ENCODE results near the gene MLYCD.
A peak's percentile ranks its signal among the peaks of the same experiment; 100 is the strongest.

Gene MLYCD

DNA sequence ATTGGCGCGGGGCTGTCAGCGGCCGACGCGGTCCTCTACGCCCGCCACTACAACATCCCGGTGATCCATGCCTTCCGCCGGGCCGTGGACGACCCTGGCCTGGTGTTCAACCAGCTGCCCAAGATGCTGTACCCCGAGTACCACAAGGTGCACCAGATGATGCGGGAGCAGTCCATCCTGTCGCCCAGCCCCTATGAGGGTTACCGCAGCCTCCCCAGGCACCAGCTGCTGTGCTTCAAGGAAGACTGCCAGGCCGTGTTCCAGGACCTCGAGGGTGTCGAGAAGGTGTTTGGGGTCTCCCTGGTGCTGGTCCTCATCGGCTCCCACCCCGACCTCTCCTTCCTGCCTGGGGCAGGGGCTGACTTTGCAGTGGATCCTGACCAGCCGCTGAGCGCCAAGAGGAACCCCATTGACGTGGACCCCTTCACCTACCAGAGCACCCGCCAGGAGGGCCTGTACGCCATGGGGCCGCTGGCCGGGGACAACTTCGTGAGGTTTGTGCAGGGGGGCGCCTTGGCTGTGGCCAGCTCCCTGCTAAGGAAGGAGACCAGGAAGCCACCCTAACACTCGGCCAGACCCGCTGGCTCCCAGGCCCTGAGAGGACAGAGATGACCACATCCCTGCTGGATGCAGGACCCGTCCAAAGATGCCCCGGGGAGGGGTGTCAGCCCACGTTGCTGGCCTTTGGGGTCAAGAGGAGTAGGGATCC lies 66.7 kb downstream of the MLYCD start:
- no peak for DNase-seq
- TF ChIP-seq POLR2A (IDR thresholded peaks at IDR 0.05; ENCODE audit: low read length) (no peak), GATA1 (IDR thresholded peaks at IDR 0.05; ENCODE audit: low read depth, low read length) (no peak)

DNA sequence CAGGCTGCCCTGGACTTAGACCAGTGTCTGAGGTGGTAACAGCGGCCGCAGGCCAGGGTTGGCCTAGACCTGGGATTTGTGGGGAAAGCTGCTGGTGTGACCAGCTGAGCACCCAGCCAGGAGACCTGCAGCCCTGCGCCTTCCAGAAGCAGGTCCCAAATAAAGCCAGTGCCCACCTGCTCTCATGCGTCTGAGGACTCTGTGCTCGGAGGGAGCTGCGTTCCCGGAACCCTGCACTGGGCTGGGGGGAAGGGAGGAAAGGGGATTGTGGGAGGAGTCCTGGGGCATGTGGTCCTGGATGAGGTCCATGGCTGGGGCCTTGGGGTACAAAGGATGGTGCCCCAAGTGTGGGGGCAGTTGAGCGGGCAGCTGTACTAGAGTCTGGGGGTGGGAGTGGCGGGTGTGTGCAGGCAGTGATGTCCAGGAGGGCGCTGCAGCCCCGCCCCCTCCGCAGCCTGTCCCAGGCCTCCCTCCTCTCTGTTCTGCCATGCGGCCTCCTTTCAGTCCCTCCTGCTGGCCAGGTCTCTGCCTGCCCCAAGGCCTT lies 67.3 kb downstream of the MLYCD start:
- no peak for TF ChIP-seq GATA1 (IDR thresholded peaks at IDR 0.05; ENCODE audit: low read depth, low read length)
- no peak for TF ChIP-seq POLR2A (IDR thresholded peaks at IDR 0.05; ENCODE audit: low read length)

DNA sequence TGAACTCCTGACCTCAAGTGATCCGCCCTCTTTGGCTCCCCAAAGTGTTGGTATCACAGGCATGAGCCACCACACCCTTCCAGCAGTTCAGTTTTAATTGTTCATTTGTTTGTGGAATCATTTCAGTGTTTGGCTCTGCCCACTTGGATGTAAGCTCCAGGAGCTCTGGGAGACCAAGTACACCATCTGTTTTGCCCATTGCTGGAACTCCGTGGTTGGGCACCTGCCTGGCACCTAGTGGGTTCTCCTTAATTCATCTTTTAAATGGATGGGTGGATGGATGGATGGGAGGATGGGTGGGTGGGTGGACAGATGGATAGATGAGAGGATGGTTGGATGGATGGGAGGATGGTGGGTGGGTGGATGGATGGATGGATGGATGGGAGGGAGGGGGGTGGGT lies 68.2 kb downstream of the MLYCD start:
- no peak for DNase-seq
- TF ChIP-seq POLR2A (IDR thresholded peaks at IDR 0.05; ENCODE audit: low read length) (no peak), GATA1 (IDR thresholded peaks at IDR 0.05; ENCODE audit: low read depth, low read length) (no peak)

More for the DNA sequence above, 67.3 kb downstream of the MLYCD start:
- no peak for DNase-seq

DNA sequence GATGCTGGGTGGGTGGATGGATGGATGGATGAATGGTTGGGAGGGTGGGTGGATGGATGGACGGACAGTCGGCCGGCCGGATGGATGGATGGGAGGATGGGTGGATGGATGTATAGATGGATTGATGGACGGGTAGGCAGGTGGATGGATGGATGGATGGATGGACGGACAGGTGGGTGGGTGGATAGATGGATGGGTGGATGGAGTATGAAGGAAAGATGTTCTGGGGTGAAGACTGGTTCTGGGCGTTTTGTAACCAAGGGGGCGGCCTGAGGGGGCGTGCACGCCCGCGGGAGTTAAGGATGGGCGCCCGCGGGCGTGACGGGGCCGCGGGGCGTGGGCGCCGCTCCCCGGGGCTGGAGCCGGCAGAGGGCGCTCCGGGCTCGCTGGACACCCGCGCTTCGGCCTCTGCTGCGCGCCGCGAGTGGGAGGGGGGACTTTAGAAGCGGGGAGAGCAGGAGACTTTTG lies 69.0 kb downstream of the MLYCD start, which contains the start of gene NECAB2:
Gene NECAB2, plus strand, starts transcription at position 407 of the 468 bp plus-strand sequence. CDS start 405 bp downstream, outside the sequence.
- TF ChIP-seq POLR2A (IDR thresholded peaks at IDR 0.05; ENCODE audit: low read length) (no peak), GATA1 (IDR thresholded peaks at IDR 0.05; ENCODE audit: low read depth, low read length) (no peak)
- peak; percentile 38 to 60 for DNase-seq

DNA sequence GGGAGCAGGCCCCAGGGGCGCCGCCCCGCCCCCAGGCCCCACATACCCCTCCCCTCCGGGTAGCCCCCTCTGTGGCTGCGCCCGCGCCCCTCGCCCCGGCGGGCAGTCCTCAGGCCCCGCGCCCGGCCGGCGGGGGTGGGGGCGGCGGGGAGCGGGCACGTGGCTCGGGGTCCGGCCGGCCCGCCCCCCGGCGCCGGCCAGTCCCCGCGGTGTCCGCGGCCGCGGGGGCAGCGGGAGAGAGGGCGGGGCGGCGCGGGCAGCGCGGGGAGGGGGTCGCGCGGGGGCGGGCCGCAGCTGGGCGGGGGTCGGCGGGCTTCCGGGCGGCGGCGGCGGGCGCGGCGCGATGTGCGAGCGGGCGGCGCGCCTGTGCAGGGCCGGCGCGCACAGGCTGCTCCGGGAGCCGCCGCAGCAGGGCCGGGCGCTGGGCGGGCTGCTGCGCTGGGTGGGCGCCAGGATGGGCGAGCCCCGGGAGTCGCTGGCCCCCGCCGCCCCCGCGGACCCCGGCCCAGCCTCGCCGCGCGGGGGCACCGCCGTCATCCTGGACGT lies 69.5 kb downstream of the MLYCD start:
- no peak for TF ChIP-seq GATA1 (IDR thresholded peaks at IDR 0.05; ENCODE audit: low read depth, low read length)
- no peak for TF ChIP-seq POLR2A (IDR thresholded peaks at IDR 0.05; ENCODE audit: low read length)

DNA sequence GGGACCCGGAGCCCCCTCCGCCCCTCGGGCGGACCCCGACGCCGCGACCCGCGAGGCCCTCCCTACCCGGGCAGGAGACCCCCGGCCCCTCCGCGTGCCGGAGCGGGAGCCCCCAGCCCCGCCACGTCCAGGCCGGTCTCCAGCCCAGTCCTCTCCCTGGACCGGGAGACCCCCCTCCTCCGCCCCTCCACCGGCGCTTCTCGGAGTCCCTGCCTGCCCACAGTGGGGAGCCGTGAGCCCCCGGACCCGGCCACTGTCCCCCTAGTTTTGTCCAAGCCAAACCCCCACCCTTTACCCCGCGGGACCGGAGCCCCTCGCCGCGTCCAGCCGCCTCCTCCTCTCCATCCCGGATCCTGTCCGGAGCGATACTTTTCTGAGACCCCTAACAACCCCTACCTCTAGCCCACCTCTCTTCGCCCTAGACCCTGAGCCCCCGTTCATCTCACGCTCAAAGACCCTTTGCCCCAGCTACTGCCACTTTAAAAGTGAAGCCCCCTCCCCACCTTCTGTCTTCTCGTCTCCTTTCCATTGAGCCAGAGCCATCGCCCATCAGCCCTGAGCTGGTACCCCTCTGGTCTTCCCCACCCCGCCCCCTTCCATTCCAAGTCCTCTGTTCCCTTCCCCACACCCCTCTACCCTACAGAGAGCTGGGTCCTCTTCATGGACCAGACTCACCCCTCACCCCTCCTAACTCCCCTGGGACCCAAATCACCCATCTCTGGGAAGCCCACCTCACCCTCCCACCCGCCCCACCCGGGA lies 70.2 kb downstream of the MLYCD start:
- no peak for DNase-seq
- TF ChIP-seq POLR2A (IDR thresholded peaks at IDR 0.05; ENCODE audit: low read length), result no peak

More for the DNA sequence above, 69.5 kb downstream of the MLYCD start:
- no peak for DNase-seq

GRCh38 chr16:83969771-83970429 lies 71.0 kb downstream of the MLYCD start:
- TF ChIP-seq POLR2A (IDR thresholded peaks at IDR 0.05; ENCODE audit: low read length), result no peak
- no peak for TF ChIP-seq GATA1 (IDR thresholded peaks at IDR 0.05; ENCODE audit: low read depth, low read length)
- no peak for DNase-seq

- no peak for DNase-seq
- no peak for TF ChIP-seq GATA1 (IDR thresholded peaks at IDR 0.05; ENCODE audit: low read depth, low read length)
- no peak for TF ChIP-seq POLR2A (IDR thresholded peaks at IDR 0.05; ENCODE audit: low read length)
Measured at GRCh38 chr16:83970430-83970815, 71.5 kb downstream of the MLYCD start.

DNA sequence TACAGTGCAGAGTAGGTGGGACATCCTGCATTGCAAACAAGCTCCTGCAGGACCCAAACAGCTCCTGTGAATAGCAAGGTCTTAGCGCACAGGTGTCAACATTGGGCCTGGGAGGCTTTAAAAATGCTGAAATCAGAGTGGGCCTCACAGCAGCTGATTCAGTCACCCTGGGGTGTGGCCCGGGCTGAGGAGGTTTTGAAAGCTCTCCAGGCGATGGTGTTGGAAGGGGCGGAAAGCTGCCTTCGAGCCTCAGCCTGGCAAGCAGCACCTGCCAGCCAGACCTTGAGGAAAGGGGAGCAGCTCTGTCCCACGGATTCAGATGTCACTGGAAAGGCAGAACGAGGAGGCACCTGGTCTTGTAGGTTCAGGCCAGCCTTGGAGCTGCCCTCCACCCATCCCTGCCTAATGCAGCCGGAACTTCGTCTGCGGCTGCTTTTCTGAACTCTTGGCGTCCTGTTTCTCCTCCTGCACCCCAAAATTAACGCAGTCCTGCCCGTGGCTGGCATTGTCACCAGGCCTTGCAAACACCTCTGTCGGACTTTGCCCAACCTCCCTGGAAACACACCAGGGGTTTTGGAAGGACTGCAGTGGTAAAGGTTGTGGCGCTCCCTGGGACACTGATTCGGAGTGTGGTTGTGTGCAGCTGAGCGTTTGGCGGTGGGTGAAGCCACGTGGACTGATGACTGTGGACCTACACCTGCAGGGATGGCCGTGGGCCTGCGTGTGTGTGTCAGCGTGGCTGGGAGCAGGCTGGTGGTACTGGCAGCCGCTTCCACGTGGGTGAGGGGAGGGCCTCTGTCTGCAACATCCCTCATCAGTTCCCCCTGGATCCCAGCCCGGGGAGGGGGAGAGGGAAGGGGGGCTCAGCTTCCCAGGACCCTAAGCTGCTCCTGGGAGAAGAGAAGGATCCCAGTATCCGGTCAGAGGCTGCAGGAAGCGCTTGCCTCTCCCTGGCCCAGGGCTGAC lies 72.5 kb downstream of the MLYCD start:
- TF ChIP-seq POLR2A (IDR thresholded peaks at IDR 0.05; ENCODE audit: low read length) (no peak), GATA1 (IDR thresholded peaks at IDR 0.05; ENCODE audit: low read depth, low read length) (no peak)
- DNase-seq, result no peak

DNA sequence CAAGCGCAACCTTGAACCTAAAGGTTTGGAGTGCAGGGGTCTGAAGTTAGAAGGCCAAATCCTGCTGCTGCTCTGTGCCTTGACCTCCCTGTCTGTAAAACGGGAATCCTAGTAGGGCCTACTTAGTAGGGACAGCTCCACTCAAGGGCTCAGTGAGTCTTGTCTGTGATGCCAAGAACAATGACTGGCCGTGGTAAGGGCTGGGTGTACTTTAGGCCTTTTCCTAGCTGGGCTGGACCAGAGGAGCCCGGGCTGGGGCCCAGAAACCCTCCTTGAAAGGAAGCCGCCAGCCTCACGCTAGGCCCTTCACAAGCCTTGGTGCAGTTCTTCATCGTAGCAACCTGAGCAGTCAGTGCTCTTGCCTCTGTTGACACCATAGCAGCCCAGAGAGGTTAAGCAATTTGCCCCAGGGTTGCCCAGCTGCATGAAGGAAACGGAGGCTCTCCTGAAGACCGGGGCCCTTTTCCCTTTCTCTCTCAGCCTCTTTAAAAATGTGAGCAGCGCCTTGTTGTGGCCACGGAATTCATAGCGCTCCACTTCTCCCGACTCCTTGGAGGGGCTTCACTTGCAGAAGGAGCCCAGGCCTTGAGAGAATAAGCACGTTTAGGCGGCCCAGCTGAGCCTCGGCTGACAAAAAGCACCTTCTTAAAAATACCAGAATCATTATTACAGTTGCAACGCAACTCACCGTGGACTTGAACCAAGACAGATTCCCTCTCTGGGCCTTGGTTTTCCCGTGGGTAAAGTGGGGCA lies 73.5 kb downstream of the MLYCD start:
- no peak for DNase-seq
- no peak for TF ChIP-seq POLR2A (IDR thresholded peaks at IDR 0.05; ENCODE audit: low read length)
- no peak for TF ChIP-seq GATA1 (IDR thresholded peaks at IDR 0.05; ENCODE audit: low read depth, low read length)

DNA sequence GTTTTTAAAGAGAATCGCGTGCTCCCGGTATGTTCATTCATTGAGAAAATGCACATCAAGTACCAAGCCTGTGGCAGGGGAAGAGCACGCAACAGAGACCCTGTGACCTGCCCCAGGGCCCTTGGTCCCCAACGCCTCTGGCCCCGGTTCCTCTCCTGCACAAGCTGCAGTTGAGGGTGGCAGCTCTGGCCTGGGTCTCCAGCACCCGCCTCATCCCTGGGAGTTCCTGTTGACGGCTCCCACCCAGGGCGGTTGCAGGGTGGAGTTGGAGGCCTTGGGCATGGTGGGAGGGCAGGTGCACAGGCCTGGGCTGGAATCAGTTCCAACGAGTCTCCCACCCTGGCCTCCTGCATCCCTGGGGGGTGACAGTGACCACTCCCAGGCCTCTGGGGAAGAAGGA lies 74.2 kb downstream of the MLYCD start:
- no peak for TF ChIP-seq GATA1 (IDR thresholded peaks at IDR 0.05; ENCODE audit: low read depth, low read length)
- TF ChIP-seq POLR2A (IDR thresholded peaks at IDR 0.05; ENCODE audit: low read length), result no peak
- DNase-seq, result no peak

Measured in erythroblast (primary cell).